ENCODE measurements around the gene ADGRG1.

The ADGRG1 gene

DNA sequence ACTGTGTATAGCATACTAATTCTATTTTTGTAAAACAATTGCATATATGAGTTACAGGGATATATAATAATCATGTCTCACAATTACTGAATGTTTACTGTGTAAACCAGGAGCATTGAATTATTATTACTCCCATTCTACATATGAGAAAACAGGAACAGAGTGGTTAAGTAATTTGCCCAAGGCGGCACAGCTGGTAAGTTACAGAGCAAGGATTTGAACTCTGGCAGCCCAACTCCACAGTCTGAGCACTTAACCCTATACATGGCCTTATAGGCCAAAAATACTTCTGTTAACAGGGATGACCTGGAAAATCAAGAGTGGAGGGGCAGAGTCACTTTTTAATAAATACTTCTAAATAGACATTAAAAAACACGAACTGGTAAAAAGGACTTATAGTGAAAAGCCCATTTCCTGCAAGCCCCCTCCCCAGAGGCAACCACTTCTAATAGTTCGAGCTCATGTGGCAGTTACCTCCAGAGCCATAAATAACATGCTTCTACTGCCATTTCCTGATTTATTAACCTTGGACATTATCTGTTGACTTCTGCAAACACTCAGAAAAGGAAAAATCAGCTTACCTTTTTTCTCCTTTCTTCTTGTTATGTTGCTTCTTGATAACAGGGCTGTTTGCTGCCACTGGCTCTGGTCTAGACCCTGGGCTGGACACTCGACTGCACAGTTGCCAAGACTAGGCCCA lies 22.1 kb upstream of the ADGRG1 start:
- DNase-seq (ENCODE audit: low read depth in 2 of 2), result no peak

DNA sequence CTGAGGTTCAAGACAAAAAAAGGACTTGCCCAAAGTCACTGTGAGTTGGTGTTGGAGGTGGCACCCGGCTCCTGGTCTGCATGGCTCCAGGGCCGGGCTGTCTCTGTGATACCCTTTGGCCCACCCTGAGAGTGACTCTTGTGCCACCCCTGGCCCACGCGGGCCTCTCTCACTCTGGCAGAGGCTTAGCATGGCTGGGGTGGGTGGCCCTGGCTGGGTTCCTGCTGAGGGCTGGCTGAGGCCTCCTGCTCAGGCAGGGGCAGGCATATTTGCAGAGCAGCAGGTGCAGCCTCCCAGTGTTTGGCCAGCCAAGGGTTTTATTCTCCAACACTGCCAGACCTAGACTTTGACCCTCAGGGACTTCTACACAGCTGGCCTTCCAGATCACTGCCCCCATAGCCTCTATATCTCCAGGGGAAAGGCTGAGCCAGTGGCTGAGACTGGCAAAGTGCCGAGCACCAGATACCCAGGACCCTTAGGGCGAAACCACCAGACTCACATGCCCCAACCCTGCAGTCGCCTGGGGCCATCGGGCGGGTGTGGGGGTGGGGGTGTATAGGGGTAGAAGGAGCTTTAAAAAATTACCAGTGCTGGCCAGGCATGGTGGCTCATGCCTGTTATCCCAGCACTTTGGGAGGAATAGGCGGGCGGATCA lies 21.5 kb upstream of the ADGRG1 start:
- DNase-seq (ENCODE audit: low read depth in 2 of 2), result no peak

DNA sequence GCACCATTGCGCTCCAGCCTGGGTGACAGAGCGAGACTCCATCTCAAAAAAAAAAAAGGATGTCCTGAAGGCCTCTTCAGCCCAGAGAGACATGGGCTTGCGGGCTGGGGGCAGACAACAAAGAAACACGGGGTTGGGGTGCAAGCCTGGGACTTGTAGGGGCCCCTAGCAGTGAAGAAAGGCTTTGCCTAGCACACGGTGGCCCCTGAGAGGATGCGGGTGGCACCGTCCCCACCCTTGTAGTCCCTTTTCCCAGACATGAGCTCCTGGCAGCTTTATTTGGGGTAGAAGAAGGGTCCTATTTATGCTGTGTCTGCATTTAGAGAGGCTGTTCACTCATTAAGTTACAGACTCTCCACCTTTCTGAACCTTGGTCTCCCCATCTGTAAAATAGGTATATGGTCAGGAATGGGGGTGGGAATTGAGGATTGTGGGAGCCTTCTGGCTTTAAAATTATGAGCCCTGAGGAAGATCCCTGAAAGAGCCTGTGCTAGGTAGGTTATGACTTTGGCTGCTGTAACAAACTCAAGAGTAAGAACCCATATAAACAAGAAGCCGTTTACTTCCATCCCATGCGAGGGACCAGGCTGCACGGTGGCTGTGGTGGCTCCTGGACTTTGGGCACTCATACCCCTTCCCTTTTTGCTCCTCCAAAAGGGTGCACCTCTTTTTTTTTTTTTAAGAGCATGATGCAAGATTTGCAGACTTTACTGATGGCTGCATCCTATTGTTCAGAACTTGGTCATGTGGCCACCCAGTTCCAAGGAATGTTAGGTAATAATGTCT lies 20.6 kb upstream of the ADGRG1 start:
- DNase-seq (ENCODE audit: low read depth in 2 of 2), result no peak

DNA sequence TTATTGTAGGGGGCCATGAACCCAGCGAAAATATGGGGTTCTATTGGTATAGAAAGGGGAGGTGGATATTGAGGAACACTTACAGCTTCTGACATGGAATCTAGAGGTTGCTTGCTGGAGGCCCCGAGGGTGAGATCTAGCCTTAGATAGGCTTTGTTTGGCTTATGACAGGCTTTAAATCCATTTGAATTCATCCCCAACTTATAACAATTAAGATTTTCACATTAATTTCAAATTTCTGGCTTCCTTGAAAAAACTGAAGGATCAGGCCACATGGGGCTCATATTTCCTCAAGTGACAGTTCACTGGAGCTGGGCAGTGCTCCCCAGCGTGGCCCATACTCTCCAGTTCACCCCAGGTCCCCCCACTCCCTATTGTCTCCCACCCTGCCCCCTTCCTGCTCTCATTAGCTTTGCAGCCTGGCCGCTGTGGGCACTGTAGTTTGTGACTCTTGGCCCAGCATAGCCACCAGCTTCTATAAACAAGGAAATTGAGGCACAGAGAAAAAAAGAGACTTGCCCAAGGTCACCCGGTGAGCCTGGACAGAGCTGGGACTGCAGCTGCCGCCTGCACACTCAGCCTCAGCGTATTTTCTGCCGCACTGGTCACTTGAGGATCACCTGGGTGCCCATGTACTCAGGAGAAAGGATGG lies 19.8 kb upstream of the ADGRG1 start:
- no peak for DNase-seq (ENCODE audit: low read depth in 2 of 2)

DNA sequence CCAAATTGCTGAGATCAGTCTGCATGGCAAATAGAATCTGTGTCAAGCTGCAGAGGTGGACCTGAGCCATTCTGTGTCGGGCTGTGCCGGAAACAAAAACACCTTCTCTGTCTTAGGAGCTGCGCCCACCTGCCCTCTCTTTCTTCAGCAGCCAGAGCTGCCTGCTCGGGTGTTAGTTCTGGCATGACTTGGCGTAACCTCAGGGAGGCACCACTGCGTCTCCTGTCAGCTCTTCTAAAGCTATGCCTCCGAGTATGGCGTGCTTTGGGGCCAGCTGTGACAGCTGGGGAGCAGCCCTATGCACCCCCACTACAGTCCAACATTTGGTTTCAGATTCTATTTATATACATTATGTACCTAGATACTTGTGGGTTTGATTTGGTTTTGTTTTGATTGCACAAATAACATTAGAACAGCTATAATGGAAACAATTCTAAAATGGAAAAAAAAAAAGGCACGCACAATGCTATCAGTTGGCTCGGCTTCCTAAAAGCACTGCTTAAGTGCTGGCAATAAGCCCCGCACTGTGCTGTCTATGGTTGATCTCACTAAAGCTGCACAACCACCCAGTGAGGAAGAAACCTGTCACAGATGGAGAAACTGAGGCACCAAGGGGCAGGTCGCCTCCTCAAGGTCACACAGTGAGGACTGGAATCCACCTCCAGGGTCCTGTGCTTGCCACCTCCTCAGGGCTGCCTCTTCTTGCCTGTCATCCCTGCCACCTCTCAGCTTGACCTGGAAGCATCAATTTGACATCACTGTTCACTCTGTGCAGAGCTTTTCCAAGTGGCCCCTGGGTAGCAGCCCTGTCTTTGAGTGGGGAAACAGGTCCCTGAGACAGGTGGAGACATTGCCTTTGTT lies 18.7 kb upstream of the ADGRG1 start:
- peak; percentile 21 to 46 for DNase-seq (ENCODE audit: low read depth in 2 of 2)

DNA sequence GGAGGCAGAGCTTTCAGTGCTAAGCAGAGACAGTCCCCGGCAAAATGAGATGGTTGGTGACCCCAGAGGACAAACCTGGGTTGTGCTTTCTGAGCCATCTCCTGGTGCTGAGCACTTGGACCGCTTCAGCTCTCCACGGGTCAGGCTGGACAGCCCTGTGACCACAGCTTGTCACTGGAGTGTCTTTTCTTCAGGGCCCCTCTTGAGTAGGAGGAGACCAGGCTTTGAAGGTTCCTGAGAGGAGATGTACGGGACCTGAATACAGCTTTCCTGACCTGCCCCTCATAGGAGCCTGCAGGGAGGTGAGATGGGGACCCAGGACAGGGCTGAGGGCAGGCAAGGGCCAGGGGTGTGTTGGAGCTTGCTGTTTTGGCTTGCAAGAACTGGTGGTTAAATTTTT lies 17.8 kb upstream of the ADGRG1 start:
- no peak for DNase-seq (ENCODE audit: low read depth in 2 of 2)

DNA sequence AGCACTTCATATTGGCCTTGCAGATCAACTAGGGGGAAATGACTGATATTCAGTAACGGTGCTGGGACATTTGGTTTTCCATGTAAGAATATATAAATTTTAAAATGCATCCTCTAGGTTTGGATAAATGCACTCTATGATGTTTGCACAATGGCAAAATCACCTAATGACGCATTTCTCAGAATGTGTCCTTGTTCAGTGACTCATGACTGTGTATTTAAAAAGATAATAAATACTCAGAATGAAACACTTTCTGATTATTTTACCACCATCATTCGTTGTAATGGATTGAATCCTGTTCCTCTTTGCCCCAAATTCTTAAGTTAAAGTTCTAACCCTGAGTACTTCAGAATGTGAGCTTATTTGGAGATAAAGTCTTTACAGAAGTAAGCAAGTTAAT lies 17.2 kb upstream of the ADGRG1 start:
- no peak for DNase-seq (ENCODE audit: low read depth in 2 of 2)

DNA sequence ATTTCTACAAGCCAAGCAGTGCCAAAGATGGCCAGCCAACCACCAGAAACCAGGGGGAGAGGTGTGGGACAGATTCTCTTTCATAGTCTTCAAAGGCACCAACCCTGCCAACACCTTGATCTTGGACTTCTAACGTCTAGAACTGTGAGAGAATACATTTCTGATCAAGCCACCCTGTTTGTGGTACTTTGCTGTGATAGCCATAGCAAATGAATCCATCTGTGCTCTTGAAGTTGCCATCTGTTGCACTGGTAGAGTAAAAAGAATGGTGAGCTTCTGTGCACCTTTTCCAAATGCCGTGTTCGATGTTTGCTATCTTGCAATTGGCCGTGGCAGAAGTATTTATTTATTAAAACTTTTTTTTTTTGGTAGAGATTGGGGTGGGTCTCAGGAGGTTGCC lies 16.7 kb upstream of the ADGRG1 start:
- no peak for DNase-seq (ENCODE audit: low read depth in 2 of 2)

DNA sequence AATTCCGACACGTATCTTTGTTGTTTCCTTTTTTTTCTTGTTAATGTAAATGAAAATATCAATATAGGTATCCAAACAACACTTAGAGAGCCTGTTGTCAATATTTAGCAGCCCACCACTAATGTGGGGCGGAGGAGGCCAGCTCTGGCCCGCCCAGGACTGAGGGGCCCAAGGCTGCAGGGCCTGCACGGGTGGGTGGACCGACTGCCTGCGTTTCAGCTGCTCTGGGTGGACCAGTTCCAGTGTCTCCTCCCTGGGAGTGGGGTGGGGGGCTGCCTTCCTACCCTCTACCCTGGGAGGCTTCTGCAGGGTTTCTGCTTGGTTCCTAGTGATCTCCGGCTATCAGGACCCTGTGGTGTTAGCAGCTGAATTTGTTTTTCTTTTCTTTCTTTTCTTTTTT lies 15.9 kb upstream of the ADGRG1 start:
- no peak for DNase-seq (ENCODE audit: low read depth in 2 of 2)

DNA sequence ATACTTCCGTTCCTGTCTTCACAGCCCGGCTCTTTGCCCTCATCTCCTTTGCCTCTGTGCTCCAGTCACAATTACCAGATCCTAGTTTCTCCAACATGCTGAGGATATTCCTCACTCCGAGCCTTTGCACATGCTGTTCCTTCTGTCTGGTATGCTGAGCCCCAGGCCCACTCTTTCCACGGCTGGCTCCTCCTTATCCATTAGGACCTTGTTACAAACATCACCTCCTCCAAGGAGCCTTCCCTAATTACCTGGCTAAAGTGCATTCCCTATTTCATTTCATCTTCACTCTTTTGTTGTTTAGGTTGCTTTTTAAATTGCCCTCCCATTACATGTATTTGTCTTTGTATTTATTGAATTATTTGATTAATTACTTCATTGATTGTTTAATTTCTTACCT lies 14.9 kb upstream of the ADGRG1 start:
- DNase-seq (ENCODE audit: low read depth in 2 of 2), result no peak

DNA sequence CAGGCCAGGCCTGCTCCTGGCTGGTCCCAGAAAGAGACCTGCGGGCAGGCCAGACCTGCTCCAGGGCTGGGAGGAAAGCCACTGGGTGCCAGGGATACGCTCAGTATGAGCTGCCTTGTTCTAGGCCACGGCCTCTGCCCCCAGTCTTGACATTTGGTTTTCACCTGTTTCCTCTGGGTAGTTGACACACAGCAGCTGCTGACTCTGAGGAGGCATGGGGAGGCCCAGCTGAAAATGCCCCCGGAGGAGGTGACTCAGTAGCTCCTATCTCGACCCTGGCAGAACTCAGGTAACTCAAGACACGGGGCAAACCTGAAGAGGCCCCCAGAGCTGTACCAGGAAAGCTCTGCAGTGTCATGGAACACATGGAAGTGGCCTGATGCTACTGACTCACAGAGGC lies 13.9 kb upstream of the ADGRG1 start:
- no peak for DNase-seq (ENCODE audit: low read depth in 2 of 2)

DNA sequence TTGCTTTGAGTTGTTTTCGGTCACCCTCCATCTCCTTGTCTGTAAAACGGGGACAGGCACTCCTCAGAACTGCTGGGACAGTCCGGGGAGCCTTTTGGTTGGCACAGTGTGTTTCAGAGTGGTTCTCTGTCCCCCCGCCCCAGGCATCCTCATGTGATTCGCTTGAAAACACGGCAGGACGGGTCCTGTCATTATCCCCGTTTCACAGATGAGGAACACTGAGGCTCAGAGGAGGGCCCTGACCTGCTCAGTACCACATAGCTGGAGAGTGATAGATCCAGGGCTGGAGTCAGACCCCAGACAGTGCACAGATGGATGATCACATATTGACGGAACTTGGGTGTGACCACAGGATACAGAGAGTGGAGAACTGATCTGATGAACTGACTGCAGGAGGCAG lies 13.5 kb upstream of the ADGRG1 start:
- no peak for DNase-seq (ENCODE audit: low read depth in 2 of 2)

DNA sequence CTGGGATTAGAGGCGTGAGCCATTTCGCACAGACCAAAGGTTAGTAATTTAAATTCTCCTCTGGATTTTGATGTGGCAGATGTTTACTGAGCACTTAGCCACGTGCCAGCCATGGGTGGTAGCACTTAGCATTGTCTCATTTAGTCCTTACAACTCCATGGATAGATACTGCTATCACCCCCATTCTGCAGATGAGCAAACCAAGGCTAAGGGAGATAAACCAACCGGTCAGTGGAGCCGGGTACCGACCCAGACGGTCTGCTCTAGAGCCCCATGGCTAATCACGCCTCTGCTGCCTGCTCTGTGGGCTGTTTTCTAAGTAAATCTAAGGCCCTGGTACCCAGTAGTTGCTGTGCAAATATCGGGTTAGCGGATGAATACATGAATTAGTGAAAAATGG lies 12.6 kb upstream of the ADGRG1 start:
- DNase-seq (ENCODE audit: low read depth in 2 of 2), result no peak

DNA sequence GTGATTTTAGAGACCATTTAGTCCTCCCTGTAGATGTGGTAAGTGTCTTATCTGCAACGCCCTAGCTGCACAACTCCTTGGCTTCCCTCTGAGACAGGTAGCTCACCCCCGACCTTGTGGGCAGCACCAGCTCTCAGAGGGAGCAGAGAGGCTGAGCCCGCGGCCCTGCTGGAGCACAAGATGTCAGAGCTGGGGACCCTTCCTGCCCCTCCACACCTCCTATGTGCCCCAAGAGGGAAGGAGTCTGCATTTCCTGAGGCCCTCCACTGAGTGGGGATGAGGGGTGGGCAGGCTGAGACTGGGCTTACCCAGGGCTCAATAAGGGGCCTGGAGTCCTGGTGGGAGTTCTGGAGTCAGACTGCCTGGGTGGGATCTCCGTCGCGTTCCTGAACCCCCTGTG lies 12.2 kb upstream of the ADGRG1 start:
- DNase-seq (ENCODE audit: low read depth in 2 of 2), result no peak

DNA sequence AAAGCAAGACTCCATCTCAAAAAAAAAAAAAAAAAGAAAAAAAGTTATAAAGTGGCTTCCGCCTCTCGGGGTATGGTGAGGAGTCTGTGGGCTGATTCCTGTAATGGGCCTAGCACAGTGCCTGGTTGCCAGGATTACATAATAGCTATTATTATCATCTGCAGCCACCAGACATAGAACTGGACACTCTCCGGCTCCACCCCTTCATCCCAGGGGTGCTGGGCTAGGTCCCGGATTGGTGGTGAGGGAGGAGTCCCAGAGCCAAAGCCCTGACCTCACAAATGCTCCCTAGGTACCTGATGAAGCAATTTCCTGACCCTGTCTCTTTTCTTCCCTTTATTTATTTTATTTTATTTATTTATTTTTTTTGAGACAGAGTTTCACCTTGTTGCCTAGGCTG lies 11.6 kb upstream of the ADGRG1 start:
- DNase-seq (ENCODE audit: low read depth in 2 of 2), result no peak

DNA sequence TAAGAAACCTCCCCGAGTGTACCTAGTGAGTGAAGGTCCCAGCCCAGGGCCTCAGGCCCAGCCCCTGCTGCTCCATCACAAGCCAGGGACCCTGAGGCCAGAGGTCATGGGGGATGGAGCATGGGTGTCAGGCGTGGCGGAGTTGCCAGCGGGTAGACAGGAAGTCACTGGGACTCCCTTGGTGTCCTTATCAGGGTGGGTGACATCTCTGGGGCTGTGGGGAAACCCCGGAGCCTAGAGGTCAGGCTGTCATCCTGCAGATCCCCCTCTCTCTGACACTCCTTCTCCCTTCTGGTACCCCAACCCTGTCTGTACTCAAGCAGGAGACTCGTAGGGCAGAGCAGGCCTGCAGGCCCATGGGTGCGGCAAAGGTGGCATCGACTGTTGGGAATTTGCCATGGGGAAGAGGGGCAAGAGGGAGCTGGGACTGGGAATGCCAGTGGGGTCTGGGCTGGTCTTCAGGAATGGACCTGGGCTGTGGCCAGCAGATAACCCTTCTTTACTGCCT lies 10.8 kb upstream of the ADGRG1 start:
- no peak for DNase-seq (ENCODE audit: low read depth in 2 of 2)

DNA sequence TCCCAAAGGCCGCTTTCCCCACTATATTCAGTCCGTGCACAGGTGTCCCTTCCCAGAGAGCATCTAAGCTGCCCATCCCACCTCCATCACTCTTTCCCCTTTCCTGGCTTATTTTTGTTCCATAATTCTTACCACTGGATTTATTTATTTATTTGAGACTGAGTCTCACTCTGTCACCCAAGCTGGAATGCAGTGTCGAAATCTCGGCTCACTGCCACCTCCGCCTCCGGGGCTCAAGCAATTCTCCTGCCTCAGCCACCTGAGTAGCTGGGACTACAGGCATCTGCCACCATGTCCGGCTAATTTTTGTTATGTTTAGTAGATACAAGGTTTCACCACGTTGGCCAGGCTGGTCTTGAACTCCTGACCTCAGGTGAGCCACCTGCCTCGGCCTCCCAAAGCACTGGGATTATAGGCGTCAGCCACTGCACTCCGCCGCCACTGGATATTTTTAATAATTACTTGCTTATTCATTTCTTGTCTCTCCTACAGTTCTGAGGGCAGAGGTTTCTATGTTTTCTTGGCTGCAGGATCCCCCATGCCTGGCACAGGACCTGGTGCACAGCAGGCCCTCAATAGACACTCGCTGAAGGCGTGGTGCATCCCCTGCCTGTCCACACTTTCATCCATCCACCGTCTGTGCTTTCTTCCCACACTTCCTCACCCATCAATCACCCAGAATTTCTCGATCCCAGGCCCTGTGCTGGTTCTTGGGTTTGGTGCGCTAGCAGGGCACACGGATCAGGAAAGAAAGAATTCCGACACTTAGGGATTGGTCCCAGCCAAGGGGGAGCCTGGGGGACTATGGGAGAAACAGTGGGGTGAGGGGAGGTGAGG lies 9.9 kb upstream of the ADGRG1 start:
- DNase-seq (ENCODE audit: low read depth in 2 of 2), result no peak

DNA sequence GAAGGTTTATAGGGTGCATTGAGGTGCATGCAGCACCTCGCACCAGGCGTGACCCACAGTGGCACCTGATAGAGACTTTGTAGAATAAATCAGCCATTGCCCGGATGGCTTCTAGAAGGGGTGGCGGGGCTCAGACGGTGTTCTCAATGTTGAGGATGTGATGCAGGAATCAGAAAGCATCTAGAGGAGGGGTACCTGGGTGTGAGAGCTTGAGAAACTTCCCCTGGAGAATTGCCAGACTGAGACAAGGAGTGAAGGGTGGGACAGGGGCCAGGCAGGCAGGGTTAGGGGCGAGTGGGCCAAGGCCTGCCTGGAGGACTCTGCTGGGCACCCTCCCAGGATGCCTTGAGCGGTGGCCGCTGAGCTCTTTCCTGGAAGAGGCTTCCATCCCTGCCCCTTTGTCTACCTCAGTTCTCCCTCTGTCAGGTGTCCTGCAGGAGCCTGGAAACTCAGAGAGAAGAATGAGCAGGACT lies 9.3 kb upstream of the ADGRG1 start:
- no peak for DNase-seq (ENCODE audit: low read depth in 2 of 2)

DNA sequence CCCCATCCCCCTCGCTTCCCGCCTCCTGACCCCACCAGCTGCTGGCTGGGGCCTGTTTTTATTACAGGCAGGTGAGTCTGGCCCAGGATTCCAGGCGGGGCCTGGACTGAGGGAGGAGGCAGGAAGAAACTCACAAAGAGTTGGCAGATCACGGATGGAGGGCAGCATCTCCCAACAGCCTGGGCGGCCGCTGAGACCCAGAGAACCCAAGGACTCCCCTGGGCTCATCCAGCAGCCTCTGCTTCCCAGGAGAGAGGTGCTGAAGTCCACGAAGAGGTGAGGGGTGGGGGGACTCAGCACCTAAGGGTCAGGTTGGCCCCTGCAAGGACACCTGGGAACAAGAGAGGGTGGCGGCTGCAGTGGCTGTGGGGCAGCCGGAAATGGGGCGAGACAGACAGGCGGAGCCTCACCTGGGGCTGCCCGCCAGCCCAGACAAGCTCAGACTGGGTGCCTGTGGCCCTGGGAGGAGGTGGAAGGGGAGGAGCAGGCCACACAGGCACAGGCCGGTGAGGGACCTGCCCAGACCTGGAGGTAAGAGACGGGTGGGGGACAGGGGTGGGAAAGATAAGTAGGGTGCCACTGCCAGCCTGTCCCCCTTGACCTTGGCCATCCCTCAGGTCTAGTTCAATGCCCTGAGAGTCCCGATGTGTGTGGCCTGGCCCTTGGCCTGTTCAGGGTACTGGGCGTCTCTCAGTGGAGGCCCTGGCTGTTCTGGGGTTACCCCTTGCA lies 8.7 kb upstream of the ADGRG1 start:
- no peak for DNase-seq (ENCODE audit: low read depth in 2 of 2)

All from stimulated activated CD4-positive, alpha-beta T cell treated with anti-CD3 and anti-CD28 coated beads, Interleukin-1b, Interleukin-23, amount 100 ng/mL, for 4 hours (primary cell).